Osteoblast (primary cell): ENCODE measurements around the gene MB21D2. TPM values are rescaled to one million over a fixed set of nuclear protein-coding genes. Genes with fewer than 3 reads are reported as not detected.

Source experiments
- DNase-seq: peaks from one replicate; pipeline ENCODE4 v3.0.0; 2011; ENCODE audit warnings: low spot score, mixed read lengths; ENCODE audit not compliant: insufficient read length; ENCODE audit errors: missing footprints
- H2AFZ ChIP-seq: 2 replicates; pipeline ENCODE4 v1.6.0; 2011; ENCODE audit warnings: mild to moderate bottlenecking, low read length
- H3K27ac ChIP-seq: 2 replicates; pipeline ENCODE4 v1.5.1; 2011; ENCODE audit warnings: mild to moderate bottlenecking, low read depth, low read length, moderate library complexity
- H3K27me3 ChIP-seq: 2 replicates; pipeline ENCODE4 v1.6.0; 2012; ENCODE audit warnings: mild to moderate bottlenecking, control low read depth, inconsistent platforms, low read length, moderate library complexity; ENCODE audit not compliant: insufficient read depth
- H3K36me3 ChIP-seq: 2 replicates; pipeline ENCODE4 v1.5.1; 2011; ENCODE audit warnings: mild to moderate bottlenecking, low read length, control low read depth, moderate library complexity; ENCODE audit not compliant: insufficient read depth
- H3K4me1 ChIP-seq: 2 replicates; pipeline ENCODE4 v1.5.1; 2011; ENCODE audit warnings: mild to moderate bottlenecking, low read length, control low read depth, moderate library complexity; ENCODE audit not compliant: insufficient read depth
- H3K4me2 ChIP-seq: 2 replicates; pipeline ENCODE4 v1.6.0; 2011; ENCODE audit warnings: mild to moderate bottlenecking, low read length; ENCODE audit not compliant: insufficient read depth
- H3K4me3 ChIP-seq: fragments of 200-600 bp; sonication (generic); 3 replicates; pipeline ENCODE4 v1.5.1; 2012; ENCODE audit warnings: mild to moderate bottlenecking, low read length, inconsistent platforms; ENCODE audit not compliant: insufficient read depth
- H3K79me2 ChIP-seq: 2 replicates; pipeline ENCODE4 v1.6.0; 2012; ENCODE audit warnings: mild to moderate bottlenecking, low read length, control low read depth, inconsistent platforms; ENCODE audit not compliant: insufficient read depth
- H3K9me3 ChIP-seq: 2 replicates; pipeline ENCODE4 v1.5.1; 2011; ENCODE audit warnings: low read depth, low read length, control low read depth
- H4K20me1 ChIP-seq: 2 replicates; pipeline ENCODE4 v1.6.0; 2012; ENCODE audit warnings: mild to moderate bottlenecking, low read length, control low read depth; ENCODE audit not compliant: insufficient read depth
- CTCF ChIP-seq: IDR thresholded peaks from 2 replicates; pipeline ENCODE4 v1.5.1; 2011; ENCODE audit warnings: mild to moderate bottlenecking, low read depth, low read length, moderate library complexity; ENCODE audit errors: extremely low read depth
- total RNA-seq: library from RNA; depleted of rRNA; stranded (reverse); fragments of >200 nt; gene quantifications from 2 replicates; pipeline ENCODE4 v1.2.3, GENCODE V29; 2012

MB21D2 gene
- total RNA-seq, 1 donor, result 6.5 TPM

- Histone ChIP-seq H4K20me1 (peaks cover 19% of the 10 kb centered on the region), H3K4me1 (peaks cover 20% of the 10 kb centered on the region), H2AFZ (no peak overlapping the region), H3K27ac (no peak overlapping the region), H3K4me3 (no peak overlapping the region), H3K79me2 (peaks cover 17% of the 10 kb centered on the region), H3K36me3 (no peaks in the 10 kb centered on the region), H3K4me2 (no peak overlapping the region), H3K27me3 (no peaks in the 10 kb centered on the region), H3K9me3 (no peaks in the 10 kb centered on the region)
- DNase-seq, result no peak
- TF ChIP-seq CTCF, result no peak
Observed at GRCh38 chr3:192840143-192840836, 77.4 kb downstream of the MB21D2 start.

- TF ChIP-seq CTCF, result no peak
- Histone ChIP-seq H3K36me3 (no peaks in the 10 kb centered on the region), H3K79me2 (no peaks in the 10 kb centered on the region), H2AFZ (no peak overlapping the region), H3K9me3 (no peaks in the 10 kb centered on the region), H4K20me1 (no peaks in the 10 kb centered on the region), H3K27me3 (no peaks in the 10 kb centered on the region), H3K4me3 (no peak overlapping the region), H3K27ac (peak overlapping the region; percentile 42), H3K4me2 (no peak overlapping the region), H3K4me1 (peaks cover 48% of the 10 kb centered on the region)
- no peak for DNase-seq
Observed at GRCh38 chr3:192835818-192836815, 81.5 kb downstream of the MB21D2 start.

GRCh38 chr3:192834428-192834827, 83.2 kb downstream of the MB21D2 start:
- Histone ChIP-seq H3K79me2 (no peaks in the 10 kb centered on the region), H3K4me1 (peaks cover 59% of the 10 kb centered on the region), H3K27ac (no peak overlapping the region)

More at GRCh38 chr3:192834428-192834827, 83.2 kb downstream of the MB21D2 start:
- H3K27me3 ChIP-seq, result no peaks in the 10 kb centered on the region
- no peak overlapping the region for H3K4me2 ChIP-seq
- H3K4me3 ChIP-seq, result no peak overlapping the region
- no peaks in the 10 kb centered on the region for H3K9me3 ChIP-seq
- H2AFZ ChIP-seq, result no peak overlapping the region
- no peaks in the 10 kb centered on the region for H3K36me3 ChIP-seq
- DNase-seq, result no peak
- no peak for TF ChIP-seq CTCF
- H4K20me1 ChIP-seq, result peaks cover 5% of the 10 kb centered on the region
